GM12872 (cell line): ENCODE measurements around the gene RSU1.

Experiments used
- TF ChIP-seq, protein P1 (sequence below): IDR thresholded peaks from 3 replicates; pipeline ENCODE4 v1.5.1; 2011; ENCODE audit warnings: low read depth, mild to moderate bottlenecking, low read length, moderate library complexity; ENCODE audit not compliant: insufficient read depth

The RSU1 gene

DNA sequence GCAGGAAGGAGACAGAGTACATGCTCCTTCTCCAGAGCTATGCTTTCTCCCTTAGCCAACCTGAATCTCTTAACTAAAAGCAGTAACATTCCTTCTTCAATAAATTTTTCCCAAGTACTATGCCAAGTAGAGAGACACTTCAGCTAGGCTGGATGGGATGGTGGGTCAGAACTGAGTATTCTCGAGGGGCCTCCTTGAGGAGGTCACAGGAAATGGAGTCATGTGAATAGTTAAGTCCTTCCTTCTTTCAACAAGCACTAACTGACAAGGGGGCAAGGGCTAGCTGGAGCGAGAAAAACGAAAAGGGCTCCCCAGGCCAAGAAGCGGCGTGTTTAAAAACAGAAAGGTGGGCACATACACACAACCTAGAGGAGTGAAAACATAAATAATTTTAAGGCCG, 5.5 kb downstream of the RSU1 start:
- TF ChIP-seq, protein P1, sequence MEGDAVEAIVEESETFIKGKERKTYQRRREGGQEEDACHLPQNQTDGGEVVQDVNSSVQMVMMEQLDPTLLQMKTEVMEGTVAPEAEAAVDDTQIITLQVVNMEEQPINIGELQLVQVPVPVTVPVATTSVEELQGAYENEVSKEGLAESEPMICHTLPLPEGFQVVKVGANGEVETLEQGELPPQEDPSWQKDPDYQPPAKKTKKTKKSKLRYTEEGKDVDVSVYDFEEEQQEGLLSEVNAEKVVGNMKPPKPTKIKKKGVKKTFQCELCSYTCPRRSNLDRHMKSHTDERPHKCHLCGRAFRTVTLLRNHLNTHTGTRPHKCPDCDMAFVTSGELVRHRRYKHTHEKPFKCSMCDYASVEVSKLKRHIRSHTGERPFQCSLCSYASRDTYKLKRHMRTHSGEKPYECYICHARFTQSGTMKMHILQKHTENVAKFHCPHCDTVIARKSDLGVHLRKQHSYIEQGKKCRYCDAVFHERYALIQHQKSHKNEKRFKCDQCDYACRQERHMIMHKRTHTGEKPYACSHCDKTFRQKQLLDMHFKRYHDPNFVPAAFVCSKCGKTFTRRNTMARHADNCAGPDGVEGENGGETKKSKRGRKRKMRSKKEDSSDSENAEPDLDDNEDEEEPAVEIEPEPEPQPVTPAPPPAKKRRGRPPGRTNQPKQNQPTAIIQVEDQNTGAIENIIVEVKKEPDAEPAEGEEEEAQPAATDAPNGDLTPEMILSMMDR = no peak

DNA sequence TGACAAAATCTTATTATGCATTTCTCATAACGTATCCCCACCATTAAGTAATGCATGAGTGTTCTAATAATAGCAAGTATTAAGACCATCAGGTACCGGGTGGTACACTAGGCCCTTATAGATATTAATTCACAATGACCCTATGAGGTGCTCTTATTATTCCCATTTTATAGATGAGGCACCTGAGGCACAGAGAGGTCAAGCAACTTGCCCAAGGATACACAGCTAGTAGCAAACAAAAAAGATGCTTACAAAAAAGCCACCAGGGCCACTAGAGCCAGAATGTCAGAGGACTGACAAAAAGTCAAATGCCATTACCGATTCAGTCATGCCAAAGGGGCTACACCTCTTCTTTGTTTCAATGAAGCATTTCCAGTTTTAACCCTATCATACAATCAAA, 5.9 kb downstream of the RSU1 start:
- TF ChIP-seq, protein P1 = no peak

DNA sequence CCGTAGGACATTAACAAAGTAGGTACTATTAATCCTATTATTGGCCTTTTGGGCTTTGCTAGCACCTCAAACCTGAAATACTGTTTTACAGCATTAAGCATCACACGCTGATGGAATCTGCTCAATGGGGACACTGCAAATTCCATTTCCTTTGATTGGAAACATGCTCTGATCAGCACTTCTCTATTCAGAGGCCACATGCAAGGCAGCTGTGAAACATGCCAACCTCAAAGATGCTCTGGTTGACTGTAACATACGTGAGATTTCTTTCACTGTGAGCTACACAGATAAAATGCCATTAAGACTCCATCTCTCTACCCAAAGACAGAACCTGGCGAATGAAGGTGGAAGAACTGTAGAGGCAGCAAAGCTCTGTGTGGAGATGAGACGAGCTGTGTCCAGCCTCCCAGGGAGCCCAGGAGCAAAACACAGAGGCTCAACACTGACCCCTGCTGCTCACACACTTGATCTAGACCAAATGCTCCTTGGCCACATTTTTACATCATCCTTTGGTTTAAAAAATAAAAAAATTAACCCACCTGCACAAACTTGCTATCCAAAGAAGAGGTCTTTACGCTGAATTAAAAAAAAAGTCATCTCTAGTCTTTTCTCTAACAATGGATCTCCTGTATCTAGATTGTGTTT, 8.0 kb downstream of the RSU1 start:
- TF ChIP-seq, protein P1 = peak; percentile 82

DNA sequence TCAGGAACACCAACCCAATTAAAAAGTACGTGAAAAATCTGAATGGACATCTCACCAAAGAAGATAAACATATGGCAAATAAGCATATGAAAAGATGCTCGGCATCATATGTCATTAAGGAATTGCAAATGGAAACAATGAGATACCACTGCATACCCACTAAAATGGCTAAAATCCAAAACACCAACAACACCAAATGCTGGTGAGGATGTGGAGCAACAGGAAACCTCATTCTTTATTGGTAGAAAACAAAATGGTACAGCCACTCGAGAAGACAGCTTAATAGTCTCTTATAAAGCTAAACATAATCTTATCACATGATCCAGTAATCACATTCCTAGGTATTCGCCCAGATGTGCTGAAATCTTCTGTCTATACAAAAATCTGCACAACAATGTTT, 13.1 kb downstream of the RSU1 start:
- TF ChIP-seq, protein P1 = no peak

DNA sequence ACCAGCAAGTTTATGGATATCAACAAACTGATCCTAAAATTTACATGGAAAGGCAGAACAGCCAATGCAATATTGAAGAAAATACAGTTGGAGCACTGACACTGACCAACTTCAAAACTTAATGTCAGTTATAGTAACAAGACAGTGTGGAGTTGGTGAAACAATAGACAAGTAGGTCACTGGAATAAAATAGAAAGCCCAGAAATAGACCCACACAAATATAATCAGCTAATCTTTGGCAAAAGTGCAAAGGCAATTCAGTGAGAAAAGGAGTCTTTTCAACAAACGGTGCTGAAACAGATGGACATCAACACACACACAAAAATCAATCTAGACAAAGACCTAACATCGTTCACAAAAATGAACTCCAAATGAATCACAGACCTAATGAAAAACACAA, 13.8 kb downstream of the RSU1 start:
- TF ChIP-seq, protein P1 = no peak

DNA sequence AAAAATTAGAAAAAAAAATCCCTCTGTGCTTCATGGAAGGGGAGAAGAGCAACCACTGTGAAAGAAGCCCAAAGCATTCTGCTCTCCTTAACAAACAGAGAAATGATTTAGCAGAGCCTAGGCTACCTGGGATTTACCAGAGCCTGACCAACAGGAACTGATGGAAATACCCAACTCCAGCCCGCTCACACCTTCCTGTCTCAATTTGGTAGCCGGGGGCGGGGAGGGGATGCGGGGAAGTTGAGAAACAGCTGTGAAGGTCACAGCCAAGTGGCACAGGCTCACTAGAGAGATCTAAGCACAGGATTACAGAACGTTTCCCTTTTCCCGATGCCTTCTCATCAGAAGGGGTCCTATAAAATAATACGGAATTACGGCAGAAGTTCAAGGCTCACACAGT, 17.6 kb downstream of the RSU1 start:
- TF ChIP-seq, protein P1 = no peak

DNA sequence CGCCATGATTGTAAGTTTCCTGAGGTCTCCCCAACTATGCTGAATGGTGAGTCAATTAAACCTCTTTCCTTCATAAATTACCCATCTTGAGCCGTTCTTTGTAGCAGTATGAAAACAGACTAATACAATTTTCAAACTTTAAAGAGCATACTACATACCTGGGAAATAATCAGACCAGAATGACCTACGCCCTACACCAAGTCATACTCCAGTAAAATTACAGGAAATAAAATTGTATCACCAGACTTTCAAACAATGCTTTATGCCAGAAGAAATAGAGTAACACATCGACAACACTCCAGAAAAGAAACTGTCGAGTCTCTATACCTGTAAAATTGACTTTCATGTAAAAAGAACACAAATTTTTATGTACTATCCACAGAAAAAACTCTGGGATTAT, 18.7 kb downstream of the RSU1 start:
- TF ChIP-seq, protein P1 = no peak
